Measurements from ENCODE around the gene CDC42BPB. TPM values are rescaled to one million over a fixed set of nuclear protein-coding genes. Genes with fewer than 3 reads are reported as not detected.

CDC42BPB gene
- total RNA-seq, 4 donors from 2014 or later, result 85.3 to 174 (median 101) TPM

- DNase-seq (ENCODE audit: low spot score in 2 of 2), result no peak
- 96% methylated on average over 20 of the region's 20 CpGs for WGBS, 2 donors
- intact Hi-C loops (cut with DNase I; ENCODE audit: low total_unique reads), result no loop called here
- TF ChIP-seq CTCF (IDR thresholded peaks at IDR 0.05) (no peak), POLR2A (IDR thresholded peaks at IDR 0.05) (no peak)
- no peak overlapping the region for H3K4me3 ChIP-seq (ENCODE audit: low read depth, poor library complexity, severe bottlenecking)
Measured at GRCh38 chr14:102933618-102934231, 123.6 kb downstream of the CDC42BPB start.

- no peak for DNase-seq (ENCODE audit: low spot score in 2 of 2)
- TF ChIP-seq CTCF (IDR thresholded peaks at IDR 0.05), result no peak
- TF ChIP-seq POLR2A (IDR thresholded peaks at IDR 0.05), result no peak
- intact Hi-C loops (cut with DNase I; ENCODE audit: low total_unique reads), result no loop called here
- WGBS, 2 donors, result 81 to 85% methylated on average over 21 to 26 of the region's 26 CpGs
- H3K4me3 ChIP-seq (ENCODE audit: low read depth, poor library complexity, severe bottlenecking), result no peak overlapping the region
Measured at GRCh38 chr14:102932484-102933248, 124.7 kb downstream of the CDC42BPB start.

GRCh38 chr14:102931580-102932285, 125.6 kb downstream of the CDC42BPB start:
- 82 to 85% methylated on average over 10 to 11 of the region's 12 CpGs for WGBS, 2 donors
- no peak overlapping the region for H3K4me3 ChIP-seq (ENCODE audit: low read depth, poor library complexity, severe bottlenecking)
- no peak for DNase-seq (ENCODE audit: low spot score in 2 of 2)
- intact Hi-C loops (cut with DNase I; ENCODE audit: low total_unique reads), result no loop called here
- no peak for TF ChIP-seq POLR2A (IDR thresholded peaks at IDR 0.05)
- TF ChIP-seq CTCF (IDR thresholded peaks at IDR 0.05), result no peak

GRCh38 chr14:102930753-102931579, 126.4 kb downstream of the CDC42BPB start:
- no peak overlapping the region for H3K4me3 ChIP-seq (ENCODE audit: low read depth, poor library complexity, severe bottlenecking)
- TF ChIP-seq POLR2A (IDR thresholded peaks at IDR 0.05), result no peak
- no peak for TF ChIP-seq CTCF (IDR thresholded peaks at IDR 0.05)
- intact Hi-C loops (cut with DNase I; ENCODE audit: low total_unique reads), result no loop called here
- no peak for DNase-seq (ENCODE audit: low spot score in 2 of 2)
- 72 to 74% methylated on average over 31 to 32 of the region's 34 CpGs for WGBS, 2 donors

- no peak for DNase-seq (ENCODE audit: low spot score in 2 of 2)
- intact Hi-C loops (cut with DNase I; ENCODE audit: low total_unique reads), result no loop called here
- WGBS, 2 donors, result 13 to 31% methylated on average over 9 to 12 of the region's 74 CpGs
- TF ChIP-seq CTCF (IDR thresholded peaks at IDR 0.05) (no peak), POLR2A (IDR thresholded peaks at IDR 0.05) (no peak)
- no peak overlapping the region for H3K4me3 ChIP-seq (ENCODE audit: low read depth, poor library complexity, severe bottlenecking)
Measured at GRCh38 chr14:102930138-102930752, 127.1 kb downstream of the CDC42BPB start.

All from lower leg skin (tissue), 4 donors.